C1 segment of cervical spinal cord (tissue), 14 donors: ENCODE measurements around the gene IGF1R.

Experiments used
- DNase-seq, 14 donors: peaks; one replicate each; lab custom pipeline; 2025; lab: John Stamatoyannopoulos, UW

Gene IGF1R

GRCh38 chr15:98796685-98797357, 148.5 kb downstream of the IGF1R start:
- no peak for DNase-seq

- DNase-seq: no peak
Measured at GRCh38 chr15:98798375-98798893, 150.1 kb downstream of the IGF1R start.

- DNase-seq: no peak
Measured at GRCh38 chr15:98799461-98800390, 151.4 kb downstream of the IGF1R start.

- DNase-seq: peak in 12 of 14 donors; percentile 26 to 88 (median 56)
Measured at GRCh38 chr15:98800437-98801233, 152.3 kb downstream of the IGF1R start.

- DNase-seq: peak in 12 of 14 donors; percentile 18 to 89 (median 78)
Measured at GRCh38 chr15:98801234-98801561, 152.9 kb downstream of the IGF1R start.

GRCh38 chr15:98802187-98802586, 153.8 kb downstream of the IGF1R start:
- DNase-seq: no peak

GRCh38 chr15:98803228-98804056, 155.1 kb downstream of the IGF1R start:
- DNase-seq: no peak

- no peak for DNase-seq
Measured at GRCh38 chr15:98804057-98804380, 155.7 kb downstream of the IGF1R start.

GRCh38 chr15:98805434-98806274, 157.3 kb downstream of the IGF1R start:
- no peak for DNase-seq

- no peak for DNase-seq
Measured at GRCh38 chr15:98806275-98806895, 158.0 kb downstream of the IGF1R start.

- DNase-seq: no peak
Measured at GRCh38 chr15:98807262-98807661, 158.9 kb downstream of the IGF1R start.

GRCh38 chr15:98809273-98809672, 160.9 kb downstream of the IGF1R start:
- peak in 1 of 14 donors; percentile 79 for DNase-seq

- DNase-seq: no peak
Measured at GRCh38 chr15:98812716-98813446, 164.5 kb downstream of the IGF1R start.

GRCh38 chr15:98813951-98814350, 165.6 kb downstream of the IGF1R start:
- DNase-seq: no peak

GRCh38 chr15:98815207-98815606, 166.9 kb downstream of the IGF1R start:
- DNase-seq: peak in 10 of 14 donors; percentile 9 to 66 (median 47)

- DNase-seq: no peak
Measured at GRCh38 chr15:98817745-98818144, 169.4 kb downstream of the IGF1R start.

- peak in 1 of 14 donors; percentile 17 for DNase-seq
Measured at GRCh38 chr15:98823012-98823458, 174.7 kb downstream of the IGF1R start.

GRCh38 chr15:98823616-98824015, 175.3 kb downstream of the IGF1R start:
- no peak for DNase-seq

GRCh38 chr15:98824595-98824994, 176.3 kb downstream of the IGF1R start:
- no peak for DNase-seq
